Measurements from ENCODE around the gene KCNMA1.

The KCNMA1 gene

GRCh38 chr10:77226853-77227565 lies 410.6 kb downstream of the KCNMA1 start:
- DNase-seq: no peak

GRCh38 chr10:77226452-77226851 lies 411.2 kb downstream of the KCNMA1 start:
- no peak for DNase-seq

GRCh38 chr10:77226020-77226419 lies 411.6 kb downstream of the KCNMA1 start:
- DNase-seq: no peak

- no peak for DNase-seq
These were observed 413.8 kb downstream of the KCNMA1 start for GRCh38 chr10:77223526-77224460.

GRCh38 chr10:77220150-77220549 lies 417.5 kb downstream of the KCNMA1 start:
- DNase-seq: no peak

- DNase-seq: no peak
These were observed 418.6 kb downstream of the KCNMA1 start for GRCh38 chr10:77219046-77219445.

GRCh38 chr10:77214799-77215198 lies 422.8 kb downstream of the KCNMA1 start:
- no peak for DNase-seq

- no peak for DNase-seq
These were observed 425.0 kb downstream of the KCNMA1 start for GRCh38 chr10:77212632-77213031.

- no peak for DNase-seq
These were observed 427.0 kb downstream of the KCNMA1 start for GRCh38 chr10:77210645-77211044.

- no peak for DNase-seq
These were observed 428.8 kb downstream of the KCNMA1 start for GRCh38 chr10:77208684-77209256.

- no peak for DNase-seq
These were observed 429.8 kb downstream of the KCNMA1 start for GRCh38 chr10:77207828-77208185.

GRCh38 chr10:77207182-77207827 lies 430.3 kb downstream of the KCNMA1 start:
- DNase-seq: no peak

GRCh38 chr10:77205135-77205534 lies 432.5 kb downstream of the KCNMA1 start:
- DNase-seq: no peak

GRCh38 chr10:77204171-77204570 lies 433.4 kb downstream of the KCNMA1 start:
- no peak for DNase-seq

GRCh38 chr10:77202857-77203256 lies 434.8 kb downstream of the KCNMA1 start:
- DNase-seq: no peak

- no peak for DNase-seq
These were observed 436.2 kb downstream of the KCNMA1 start for GRCh38 chr10:77201135-77202106.

GRCh38 chr10:77197544-77197943 lies 440.1 kb downstream of the KCNMA1 start:
- DNase-seq: no peak

- no peak for DNase-seq
These were observed 441.0 kb downstream of the KCNMA1 start for GRCh38 chr10:77196614-77197013.

GRCh38 chr10:77195101-77195500 lies 442.5 kb downstream of the KCNMA1 start:
- DNase-seq: no peak

GRCh38 chr10:77193001-77193400 lies 444.6 kb downstream of the KCNMA1 start:
- DNase-seq: no peak

GRCh38 chr10:77192402-77192801 lies 445.2 kb downstream of the KCNMA1 start:
- no peak for DNase-seq

All from NCI-H2029 treated with DMSO at 0.1 percent for 48 hours (cell line).